Measurements from ENCODE around the gene SMTNL2. TPM values are rescaled to one million over a fixed set of nuclear protein-coding genes. Genes with fewer than 3 reads are reported as not detected.
A peak's percentile ranks its signal among the peaks of the same experiment; 100 is the strongest.
"Not testable (repeated sequence)": the region's sequence is repeated elsewhere in the genome, so short reads cannot be mapped to it uniquely, and the experiment has no call there.

The SMTNL2 gene
- total RNA-seq, 6 experiments from 2014 or later: 0.12 to 0.25 (median 0.14) TPM; not detected in 3

GRCh38 chr17:4602041-4602440 lies 17.7 kb downstream of the SMTNL2 start:
- no peak overlapping the region for H3K27ac ChIP-seq
- H3K27me3 ChIP-seq: no peaks in the 10 kb centered on the region
- H3K36me3 ChIP-seq: no peaks in the 10 kb centered on the region
- no peaks in the 10 kb centered on the region for H3K4me1 ChIP-seq
- no peak for TF ChIP-seq POLR2A (IDR thresholded peaks at IDR 0.05)
- TF ChIP-seq CTCF (IDR thresholded peaks at IDR 0.05): no peak
- WGBS (ENCODE audit: insufficient coverage, low coverage, low lambda C conversion rate, missing lambda C conversion rate): 87% methylated on average over 4 of the region's 5 CpGs
- intact Hi-C loops (cut with DNase I): no loop called here
- H3K9me3 ChIP-seq: no peaks in the 10 kb centered on the region
- DNase-seq (no peak), ATAC-seq (no peak)
- no peak overlapping the region for H3K4me3 ChIP-seq

- TF ChIP-seq CTCF (IDR thresholded peaks at IDR 0.05) (no peak), POLR2A (IDR thresholded peaks at IDR 0.05) (no peak)
- DNase-seq (peak in 2 of 3 donors; percentile 49 to 53), ATAC-seq (no peak)
- Histone ChIP-seq H3K4me3 (no peak overlapping the region), H3K36me3 (no peaks in the 10 kb centered on the region), H3K9me3 (no peaks in the 10 kb centered on the region), H3K4me1 (no peaks in the 10 kb centered on the region), H3K27me3 (no peaks in the 10 kb centered on the region), H3K27ac (no peak overlapping the region)
- WGBS (ENCODE audit: insufficient coverage, low coverage, low lambda C conversion rate, missing lambda C conversion rate): 100% methylated on average over 1 of the region's 18 CpGs
- intact Hi-C loops (cut with DNase I): no loop called here
Observed at GRCh38 chr17:4604111-4604644, 19.8 kb downstream of the SMTNL2 start.

DNA sequence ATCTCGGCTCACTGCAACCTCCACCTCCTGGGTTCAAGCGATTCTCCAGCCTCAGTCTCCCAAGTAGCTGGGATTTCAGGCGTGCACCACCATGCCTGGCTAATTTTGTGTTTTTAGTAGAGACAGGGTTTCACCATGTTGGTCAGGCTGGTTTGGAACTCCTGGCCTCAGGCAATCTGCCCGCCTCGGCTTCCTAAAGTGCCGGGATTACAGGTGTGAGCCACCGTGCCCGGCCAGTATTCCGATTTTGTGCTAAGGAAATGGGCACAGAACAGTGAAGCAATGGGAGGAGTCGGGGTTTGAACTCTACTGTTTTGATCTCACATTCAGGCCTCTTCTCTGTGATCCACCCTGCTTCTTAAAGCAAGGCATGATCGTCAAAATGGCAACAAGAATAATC lies 20.4 kb downstream of the SMTNL2 start:
- H3K27ac ChIP-seq; H3K4me1 ChIP-seq; H3K36me3 ChIP-seq; H3K4me3 ChIP-seq; ATAC-seq; intact Hi-C loops (cut with DNase I); H3K27me3 ChIP-seq; H3K9me3 ChIP-seq: not testable (repeated sequence)
- WGBS (ENCODE audit: insufficient coverage, low coverage, low lambda C conversion rate, missing lambda C conversion rate): 90% methylated on average over 6 of the region's 11 CpGs
- DNase-seq: peak in 1 of 3 donors; percentile 4

- Histone ChIP-seq H3K4me1 (no peaks in the 10 kb centered on the region), H3K27ac (no peak overlapping the region), H3K36me3 (no peaks in the 10 kb centered on the region), H3K9me3 (no peaks in the 10 kb centered on the region), H3K4me3 (no peak overlapping the region), H3K27me3 (no peaks in the 10 kb centered on the region)
- ATAC-seq (peak; percentile 40 to 80 (median 72)), DNase-seq (no peak)
- 69% methylated on average over 4 of the region's 12 CpGs for WGBS (ENCODE audit: insufficient coverage, low coverage, low lambda C conversion rate, missing lambda C conversion rate)
- TF ChIP-seq CTCF (IDR thresholded peaks at IDR 0.05) (no peak), POLR2A (IDR thresholded peaks at IDR 0.05) (no peak)
- intact Hi-C loops (cut with DNase I): no loop called here
Observed at GRCh38 chr17:4605826-4606225, 21.5 kb downstream of the SMTNL2 start.

DNA sequence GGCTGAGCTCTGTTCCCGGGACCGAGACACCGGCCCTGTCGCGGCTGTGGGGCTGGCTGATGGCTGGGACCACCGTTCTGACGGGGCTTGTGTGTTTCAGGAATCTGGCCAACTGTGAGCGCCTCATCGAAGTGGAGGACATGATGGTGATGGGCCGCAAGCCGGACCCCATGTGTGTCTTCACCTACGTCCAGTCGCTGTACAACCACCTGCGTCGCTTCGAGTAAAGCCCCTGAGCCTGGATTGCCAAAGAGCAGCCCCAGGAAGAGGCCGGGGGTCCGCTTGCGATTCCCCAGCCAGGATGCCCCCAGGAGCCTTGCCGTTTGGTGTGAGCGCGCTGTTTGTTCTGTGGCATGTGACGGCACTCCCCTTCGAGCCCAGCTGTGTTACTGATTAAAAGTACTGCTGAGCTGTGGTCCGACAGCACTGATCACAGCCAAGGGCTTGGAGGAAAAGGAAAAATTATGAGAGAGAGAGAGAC lies 23.0 kb downstream of the SMTNL2 start:
- no peaks in the 10 kb centered on the region for H3K4me1 ChIP-seq

More for the DNA sequence above, 23.0 kb downstream of the SMTNL2 start:
- DNase-seq: no peak
- intact Hi-C loops (cut with DNase I): no loop called here
- TF ChIP-seq CTCF (IDR thresholded peaks at IDR 0.05): no peak
- TF ChIP-seq POLR2A (IDR thresholded peaks at IDR 0.05): no peak
- Histone ChIP-seq H3K27ac (peak overlapping the region in 1 of 3 donors; percentile 43), H3K4me3 (no peak overlapping the region), H3K36me3 (no peaks in the 10 kb centered on the region), H3K9me3 (no peaks in the 10 kb centered on the region), H3K27me3 (no peaks in the 10 kb centered on the region)
- 41% methylated on average over 18 of the region's 25 CpGs for WGBS (ENCODE audit: insufficient coverage, low coverage, low lambda C conversion rate, missing lambda C conversion rate)
- ATAC-seq: peak; percentile 38 to 62 (median 59)

Measured in right lobe of liver (tissue), 6 donors.